ENCODE data around the gene ELOA.

GRCh38 chr1:23751050-23751814 lies 8.0 kb downstream of the ELOA start:
- peak; percentile 58 to 76 for TF ChIP-seq RAD21 (conservative IDR thresholded peaks at IDR 0.05 in 1 of 2, IDR thresholded peaks at IDR 0.05 in 1 of 2)
- no peak for TF ChIP-seq REST (IDR thresholded peaks at IDR 0.05)

Data from A549 (cell line).